SKM-1 (cell line): Measurements from ENCODE around the gene NAXD.

Experiments used
- DNase-seq: peaks from one replicate; lab custom pipeline; 2025; ENCODE audit not compliant: unreplicated experiment; lab: John Stamatoyannopoulos, UW

The NAXD gene

GRCh38 chr13:110643324-110643723 lies 28.0 kb downstream of the NAXD start:
- no peak for DNase-seq

- DNase-seq, result no peak
Observed at GRCh38 chr13:110643768-110644421, 28.6 kb downstream of the NAXD start.

- no peak for DNase-seq
Observed at GRCh38 chr13:110644892-110645521, 29.7 kb downstream of the NAXD start.

- DNase-seq, result no peak
Observed at GRCh38 chr13:110645750-110646149, 30.4 kb downstream of the NAXD start.

GRCh38 chr13:110646442-110647364 lies 31.4 kb downstream of the NAXD start:
- no peak for DNase-seq

GRCh38 chr13:110647365-110647737 lies 32.0 kb downstream of the NAXD start:
- no peak for DNase-seq

GRCh38 chr13:110648146-110648819 lies 32.9 kb downstream of the NAXD start:
- no peak for DNase-seq

GRCh38 chr13:110648848-110649421 lies 33.6 kb downstream of the NAXD start:
- no peak for DNase-seq

- DNase-seq, result no peak
Observed at GRCh38 chr13:110649551-110649950, 34.2 kb downstream of the NAXD start.

GRCh38 chr13:110650436-110650835 lies 35.1 kb downstream of the NAXD start:
- DNase-seq, result no peak

- DNase-seq, result no peak
Observed at GRCh38 chr13:110651271-110651670, 35.9 kb downstream of the NAXD start.

GRCh38 chr13:110651726-110652230 lies 36.4 kb downstream of the NAXD start:
- no peak for DNase-seq

GRCh38 chr13:110652231-110652730 lies 36.9 kb downstream of the NAXD start:
- no peak for DNase-seq

GRCh38 chr13:110652764-110653163 lies 37.4 kb downstream of the NAXD start:
- no peak for DNase-seq

GRCh38 chr13:110653271-110653670 lies 37.9 kb downstream of the NAXD start:
- no peak for DNase-seq

- DNase-seq, result no peak
Observed at GRCh38 chr13:110653851-110654250, 38.5 kb downstream of the NAXD start.

GRCh38 chr13:110657196-110657595 lies 41.9 kb downstream of the NAXD start:
- DNase-seq, result no peak

- peak; percentile 58 for DNase-seq
Observed at GRCh38 chr13:110658218-110658911, 43.0 kb downstream of the NAXD start.

GRCh38 chr13:110661256-110661655 lies 45.9 kb downstream of the NAXD start:
- no peak for DNase-seq

- DNase-seq, result no peak
Observed at GRCh38 chr13:110662091-110662490, 46.7 kb downstream of the NAXD start.
